NCI-H1417 (cell line): ENCODE data around the gene PPP1R14C.

Source experiments
- DNase-seq, 3 experiments: peaks; one replicate each; lab custom pipeline; 2025; lab: John Stamatoyannopoulos, UW

The PPP1R14C gene

GRCh38 chr6:150296890-150297289, 154.0 kb downstream of the PPP1R14C start:
- DNase-seq, result no peak

GRCh38 chr6:150297327-150298029, 154.6 kb downstream of the PPP1R14C start:
- DNase-seq, result no peak

GRCh38 chr6:150298030-150298380, 155.2 kb downstream of the PPP1R14C start:
- no peak for DNase-seq

GRCh38 chr6:150298676-150299075, 155.8 kb downstream of the PPP1R14C start:
- DNase-seq, result no peak
